Activated T-helper 17 cell treated with anti-CD3 and anti-CD28 coated beads, Interleukin-2, amount 50 U/mL, for 72 hours (primary cell): Measurements from ENCODE around the gene C1GALT1C1. TPM values are rescaled to one million over a fixed set of nuclear protein-coding genes. Genes with fewer than 3 reads are reported as not detected.

Experiments
- ATAC-seq: fragments of 150-1000 bp; cut with Tn5 transposase; replicated peaks from 2 replicates; pipeline ENCODE4 v1.10.0; 2021; ENCODE audit warnings: mild to moderate bottlenecking, moderate library complexity
- H3K27ac Mint-ChIP-seq: one replicate; pipeline ENCODE4 v1.8.0; 2022; ENCODE audit warnings: mixed read lengths
- H3K27me3 Mint-ChIP-seq: one replicate; pipeline ENCODE4 v1.8.0; 2022; ENCODE audit warnings: mixed read lengths
- H3K36me3 Mint-ChIP-seq: one replicate; pipeline ENCODE4 v1.8.0; 2022; ENCODE audit warnings: low read depth, mild to moderate bottlenecking, mixed read lengths
- H3K4me1 Mint-ChIP-seq: one replicate; pipeline ENCODE4 v1.8.0; 2022; ENCODE audit warnings: mixed read lengths
- H3K4me3 Mint-ChIP-seq: one replicate; pipeline ENCODE4 v1.8.0; 2022; ENCODE audit warnings: mild to moderate bottlenecking, mixed read lengths
- H3K9me3 Mint-ChIP-seq: one replicate; pipeline ENCODE4 v1.8.0; 2022; ENCODE audit warnings: mixed read lengths
- total RNA-seq, 2 donors: library from RNA; stranded (reverse); gene quantifications; one replicate each; pipeline ENCODE4 v1.2.3, GENCODE V29; 2022

C1GALT1C1 gene
- total RNA-seq, 2 donors from 2014 or later, result 35.1 to 44.6 TPM

DNA sequence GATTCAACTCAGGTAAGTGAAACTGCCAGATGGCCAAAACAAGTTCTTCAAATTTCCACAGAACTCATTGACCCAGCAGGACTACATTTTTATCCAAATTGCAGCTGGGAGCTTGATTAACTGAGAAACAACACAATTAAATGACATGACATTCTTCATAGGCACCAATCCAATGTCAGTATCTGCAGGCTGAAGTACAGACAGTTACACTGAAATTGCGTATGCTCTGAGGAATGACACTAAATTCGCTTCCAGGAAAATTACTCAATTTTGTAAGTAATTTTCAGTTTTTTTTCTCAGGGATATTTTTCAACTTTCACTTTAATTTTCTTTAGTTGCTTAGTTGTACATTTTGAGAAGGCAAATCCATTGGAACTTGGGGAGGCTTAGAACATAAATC is 4.5 kb downstream of the C1GALT1C1 start:
- no peak overlapping the region for H3K27ac Mint-ChIP-seq
- H3K27me3 Mint-ChIP-seq, result no peaks in the 10 kb centered on the region
- H3K4me1 Mint-ChIP-seq, result peaks cover 9% of the 10 kb centered on the region
- H3K36me3 Mint-ChIP-seq, result peaks cover 71% of the 10 kb centered on the region
- H3K4me3 Mint-ChIP-seq, result no peak overlapping the region
- H3K9me3 Mint-ChIP-seq, result no peaks in the 10 kb centered on the region
- no peak for ATAC-seq

DNA sequence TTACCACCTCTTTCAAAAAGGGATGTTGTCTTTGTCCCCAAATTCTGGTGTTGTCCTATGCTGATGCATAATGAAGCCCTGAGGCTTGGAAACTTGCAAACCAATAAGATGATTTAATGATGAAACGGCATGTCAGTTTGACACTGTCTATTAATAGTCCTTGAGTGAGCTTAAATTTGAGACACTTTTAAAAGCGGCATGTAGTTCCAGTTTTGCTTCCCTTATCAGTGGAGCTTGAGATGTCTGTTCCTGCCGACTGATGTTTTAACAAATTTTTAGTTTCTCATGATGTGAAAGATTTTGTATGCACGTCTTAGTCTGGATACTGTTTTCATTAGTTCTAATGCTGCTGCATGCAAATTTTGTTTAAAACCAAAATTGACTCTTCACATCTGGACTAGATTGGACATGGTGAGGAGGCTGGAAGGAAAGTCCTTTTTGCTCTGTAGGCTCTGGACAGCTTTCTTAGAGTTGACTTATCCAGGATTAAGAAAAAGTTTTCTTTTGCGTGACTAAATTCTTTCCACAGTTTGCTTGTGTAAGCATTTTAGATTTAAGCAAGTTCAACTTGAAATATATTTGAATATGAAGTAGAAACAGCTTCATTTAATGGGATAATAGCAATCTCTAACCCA is 11.7 kb downstream of the C1GALT1C1 start:
- Mint-ChIP-seq H3K27me3 (no peaks in the 10 kb centered on the region), H3K36me3 (peaks cover 81% of the 10 kb centered on the region), H3K9me3 (no peaks in the 10 kb centered on the region), H3K4me1 (peaks cover 6% of the 10 kb centered on the region), H3K27ac (no peak overlapping the region), H3K4me3 (no peak overlapping the region)
- ATAC-seq, result no peak

DNA sequence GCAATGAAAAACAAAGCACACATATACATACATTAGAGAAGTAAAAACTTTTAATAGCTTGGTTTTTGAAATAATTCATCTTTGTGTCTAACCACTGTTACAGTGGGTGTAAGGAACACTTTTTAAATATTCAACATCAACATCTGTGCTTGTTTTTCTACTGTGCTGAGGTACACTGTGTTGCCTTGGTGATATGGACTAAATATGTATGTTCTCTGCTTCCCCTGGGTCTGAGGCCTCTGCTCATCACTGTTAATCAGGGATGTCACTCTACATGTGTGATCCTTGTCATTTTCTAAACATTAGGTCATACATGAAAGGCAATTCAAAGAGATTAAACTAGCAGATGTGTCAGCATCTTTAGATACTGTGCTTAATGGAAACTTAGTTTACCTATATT is 15.0 kb downstream of the C1GALT1C1 start:
- no peak overlapping the region for H3K27ac Mint-ChIP-seq
- no peaks in the 10 kb centered on the region for H3K9me3 Mint-ChIP-seq
- H3K4me1 Mint-ChIP-seq, result peaks cover 6% of the 10 kb centered on the region
- no peak for ATAC-seq
- H3K4me3 Mint-ChIP-seq, result no peak overlapping the region
- peaks cover 77% of the 10 kb centered on the region for H3K36me3 Mint-ChIP-seq
- no peaks in the 10 kb centered on the region for H3K27me3 Mint-ChIP-seq

DNA sequence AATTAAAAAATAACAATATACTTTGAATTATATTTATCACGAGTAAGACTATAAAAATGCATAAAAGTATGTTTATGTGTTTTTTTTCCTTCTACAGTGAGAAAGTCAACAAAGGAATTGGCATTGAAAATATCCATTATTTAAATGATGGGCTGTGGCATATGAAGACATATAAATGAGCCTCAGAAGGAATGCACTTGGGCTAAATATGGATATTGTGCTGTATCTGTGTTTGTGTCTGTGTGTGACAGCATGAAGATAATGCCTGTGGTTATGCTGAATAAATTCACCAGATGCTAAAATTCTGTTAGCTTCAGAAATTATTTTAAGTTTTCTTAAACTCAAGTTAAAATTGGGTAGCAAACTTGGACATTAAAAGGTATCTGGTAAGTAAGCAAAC is 17.8 kb downstream of the C1GALT1C1 start:
- Mint-ChIP-seq H3K36me3 (peaks cover 76% of the 10 kb centered on the region), H3K4me1 (no peaks in the 10 kb centered on the region), H3K27ac (no peak overlapping the region), H3K27me3 (no peaks in the 10 kb centered on the region), H3K9me3 (no peaks in the 10 kb centered on the region), H3K4me3 (no peak overlapping the region)
- no peak for ATAC-seq

DNA sequence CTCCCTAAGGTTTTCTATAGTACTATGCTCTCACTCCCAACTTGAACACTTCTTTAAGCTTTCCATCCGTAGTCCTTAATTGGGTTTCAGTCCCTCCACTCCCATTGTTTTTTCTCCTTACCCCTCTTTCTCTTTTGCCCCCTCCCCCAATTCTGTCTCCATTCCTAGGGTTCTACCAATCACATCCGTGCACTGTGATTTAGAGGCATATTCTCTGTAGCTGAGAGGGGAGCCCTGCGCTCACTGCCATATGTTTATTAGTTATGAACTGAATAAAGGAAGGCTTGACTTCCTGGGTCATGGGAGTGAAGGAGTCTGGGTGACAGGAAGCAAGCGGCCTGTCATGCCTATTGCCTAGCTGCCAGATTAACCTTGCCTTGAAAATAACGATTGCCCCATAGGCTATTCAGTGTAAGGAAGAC is 25.5 kb downstream of the C1GALT1C1 start:
- H3K27me3 Mint-ChIP-seq, result no peaks in the 10 kb centered on the region
- peaks cover 29% of the 10 kb centered on the region for H3K36me3 Mint-ChIP-seq
- peak; percentile 73 for ATAC-seq
- peak overlapping the region; percentile 99 for H3K27ac Mint-ChIP-seq
- H3K4me3 Mint-ChIP-seq, result peak overlapping the region; percentile 99
- H3K4me1 Mint-ChIP-seq, result no peaks in the 10 kb centered on the region
- H3K9me3 Mint-ChIP-seq, result no peaks in the 10 kb centered on the region

DNA sequence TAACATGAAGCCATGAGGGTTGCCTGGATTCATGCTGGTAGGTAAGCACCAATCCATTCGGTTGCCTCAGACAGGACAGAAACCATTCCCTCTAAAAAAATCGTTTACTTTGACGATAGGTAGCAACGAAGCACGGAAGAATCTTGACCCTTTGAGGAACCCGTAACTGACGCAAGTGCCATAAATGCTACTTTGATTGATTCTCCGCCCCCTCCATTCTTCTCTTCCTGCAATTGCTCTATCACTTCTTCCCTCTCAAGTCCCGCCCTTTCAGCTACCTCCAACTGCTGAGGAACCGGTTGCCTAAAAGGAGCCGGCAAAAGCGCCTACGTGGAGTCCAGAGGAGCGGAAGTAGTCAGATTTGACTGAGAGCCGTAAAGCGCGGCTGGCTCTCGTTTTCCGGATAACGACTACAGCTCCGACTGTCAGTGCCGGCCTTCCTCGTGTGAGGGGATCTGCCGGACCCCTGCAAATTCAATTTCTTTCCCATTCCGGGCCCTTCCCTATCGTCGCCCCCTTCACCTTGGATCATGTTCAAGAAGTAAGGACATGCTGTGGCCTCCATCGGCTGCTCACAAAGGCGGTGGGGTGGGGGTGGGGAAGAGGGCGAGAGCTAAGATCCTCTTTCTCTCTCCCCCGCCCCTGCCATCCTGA is 26.0 kb downstream of the C1GALT1C1 start, which contains the start of gene MCTS1:
TSS of gene MCTS1 (plus strand) at position 395 of the 654 bp plus-strand sequence. CDS start at position 531, 136 bp downstream.
- H3K27ac Mint-ChIP-seq, result peak within 1 kb of the TSS; percentile 99
- peaks cover 24% of the 10 kb centered on the region for H3K36me3 Mint-ChIP-seq
- peak within 1 kb of the TSS; percentile 99 for H3K4me3 Mint-ChIP-seq
- ATAC-seq, result peak; percentile 98
- no peaks in the 10 kb centered on the region for H3K27me3 Mint-ChIP-seq
- H3K4me1 Mint-ChIP-seq, result no peaks in the 10 kb centered on the region
- H3K9me3 Mint-ChIP-seq, result no peaks in the 10 kb centered on the region

DNA sequence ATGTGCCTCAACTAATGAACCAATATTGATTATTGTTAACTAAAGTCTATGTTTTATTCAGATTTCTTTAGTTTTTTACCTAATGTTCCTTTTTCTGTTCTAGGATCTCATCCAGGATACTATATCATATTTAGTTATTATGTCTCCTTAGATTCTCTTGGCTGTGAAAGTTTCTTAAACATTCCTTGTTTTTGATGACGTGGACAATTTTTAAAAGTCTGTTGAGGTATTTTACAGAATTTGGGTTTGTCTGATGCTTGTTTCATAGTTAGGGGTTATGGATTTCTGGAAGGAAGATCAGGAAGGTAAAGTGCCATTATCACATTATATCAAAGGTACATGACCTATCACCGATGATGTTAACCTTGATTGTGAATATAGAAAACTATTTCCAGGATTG is 44.2 kb downstream of the C1GALT1C1 start:
- Mint-ChIP-seq H3K27me3 (peaks cover 14% of the 10 kb centered on the region), H3K27ac (no peak overlapping the region), H3K36me3 (no peaks in the 10 kb centered on the region), H3K9me3 (no peaks in the 10 kb centered on the region), H3K4me3 (no peak overlapping the region), H3K4me1 (no peaks in the 10 kb centered on the region)
- ATAC-seq, result no peak

Other genes with a start within 250 kb of the C1GALT1C1 start
- gene LAMP2, start 160.8 kb downstream of the C1GALT1C1 start, total RNA-seq, result 10 to 100 TPM; 28.7 to 35.4 TPM
- 10 to 100 TPM; 36.2 to 55.3 TPM for gene CUL4B, start 69.1 kb downstream of the C1GALT1C1 start, total RNA-seq
- 10 to 100 TPM; 39.0 to 48.6 TPM for gene MCTS1, start 26.0 kb downstream of the C1GALT1C1 start, total RNA-seq
- gene CT47B1, start 245.8 kb upstream of the C1GALT1C1 start, total RNA-seq, result not detected